Stimulated activated CD8-positive, alpha-beta memory T cell treated with anti-CD3 and anti-CD28 coated beads, Interleukin-15, amount 100 ng/mL, for 4 hours (primary cell): ENCODE measurements around the gene PAH.

Source experiments
- DNase-seq, 2 donors: peaks; one replicate each; pipeline ENCODE4 v3.0.0-alpha.2; 2020; ENCODE audit warnings: low read depth in 2 of 2

Gene PAH

GRCh38 chr12:102950950-102951619 lies 34.0 kb upstream of the PAH start:
- no peak for DNase-seq

GRCh38 chr12:102950107-102950949 lies 33.3 kb upstream of the PAH start:
- DNase-seq: no peak

- DNase-seq: no peak
These were observed 31.9 kb upstream of the PAH start for GRCh38 chr12:102948941-102949352.

GRCh38 chr12:102946042-102946441 lies 29.0 kb upstream of the PAH start:
- DNase-seq: no peak

DNA sequence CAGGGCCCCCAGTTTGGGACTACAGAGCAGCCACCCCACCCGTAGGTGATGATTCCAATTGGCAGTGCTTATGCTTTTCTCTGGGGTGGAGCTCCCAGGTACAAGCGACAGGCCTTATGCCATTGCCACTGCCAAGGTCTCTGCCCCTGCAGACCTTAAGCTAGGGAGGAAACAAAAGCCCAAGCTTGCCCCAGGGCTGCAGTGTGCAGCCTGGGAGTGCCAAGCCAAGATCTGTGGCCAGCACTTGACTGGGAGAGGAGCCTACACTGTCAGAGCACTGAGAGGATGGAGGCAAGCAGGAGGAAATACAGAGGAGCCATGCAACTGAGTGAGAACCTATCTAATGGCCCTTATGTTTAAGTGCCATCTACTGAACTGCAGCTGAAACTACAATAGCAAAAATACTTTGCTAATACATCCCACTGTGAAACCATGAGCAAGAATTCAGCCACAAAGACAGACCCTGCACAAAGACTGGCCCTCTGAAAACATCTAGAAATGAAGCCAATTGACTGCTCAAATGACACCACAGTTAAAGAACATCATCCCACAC lies 22.7 kb upstream of the PAH start:
- DNase-seq: no peak

GRCh38 chr12:102939059-102939458 lies 22.0 kb upstream of the PAH start:
- no peak for DNase-seq

DNA sequence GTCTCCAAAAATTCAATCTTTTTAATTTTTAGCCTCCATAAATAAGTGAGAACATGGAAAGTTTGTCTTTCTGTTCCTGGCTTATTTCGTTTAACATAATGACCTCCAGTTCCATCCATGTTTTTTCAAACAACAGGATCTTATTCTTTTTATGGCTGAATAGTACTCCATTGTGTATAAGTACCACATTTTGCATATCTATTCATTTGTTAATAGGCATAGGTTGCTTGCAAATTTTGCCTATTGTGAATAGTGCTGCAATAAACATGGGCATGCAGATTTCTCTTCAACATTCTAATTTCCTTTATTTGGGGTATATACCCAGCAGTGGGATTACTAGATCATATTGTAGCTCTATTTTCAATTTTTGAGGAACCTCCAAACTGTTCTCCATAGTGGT lies 16.1 kb upstream of the PAH start:
- DNase-seq: no peak

DNA sequence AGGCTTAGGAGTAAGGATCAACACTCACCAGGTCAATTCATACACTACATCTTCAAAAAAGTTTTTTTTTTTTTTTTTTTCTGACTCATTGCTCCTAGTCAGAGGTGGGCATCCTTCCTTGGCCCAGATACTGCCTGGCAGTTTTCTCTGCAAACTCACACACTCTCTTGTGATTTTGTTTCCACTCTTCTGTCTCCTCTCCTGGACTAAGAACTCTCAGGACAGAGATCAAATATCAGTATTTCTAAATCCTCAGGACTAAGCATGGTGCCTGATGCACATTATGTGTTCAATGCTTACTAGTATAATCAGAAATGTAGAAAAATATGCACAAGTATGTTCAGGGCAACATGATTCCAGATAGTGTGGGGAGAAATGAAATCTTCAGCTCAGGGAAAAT lies 10.2 kb upstream of the PAH start:
- DNase-seq: no peak

DNA sequence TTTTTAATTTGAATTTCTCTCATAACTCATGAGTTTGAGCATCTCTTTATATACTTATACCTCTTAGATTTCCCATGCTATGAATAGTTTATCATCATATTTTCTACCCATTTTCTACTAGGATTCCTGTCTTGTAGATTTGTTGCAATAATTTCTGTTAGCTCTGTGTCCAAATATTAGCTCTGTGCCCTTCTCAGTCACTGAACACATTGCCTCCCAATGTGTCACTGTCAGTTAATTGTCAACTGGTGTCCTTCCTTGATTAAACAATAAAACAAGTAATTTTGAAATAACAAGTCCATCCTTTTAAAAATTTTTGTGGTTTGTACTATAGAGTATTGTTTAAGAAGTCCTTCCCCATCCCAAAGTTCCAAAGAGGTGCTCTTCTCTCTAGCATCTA lies 4.2 kb upstream of the PAH start:
- DNase-seq: no peak

GRCh38 chr12:102920271-102920670 lies 3.2 kb upstream of the PAH start:
- DNase-seq: no peak

DNA sequence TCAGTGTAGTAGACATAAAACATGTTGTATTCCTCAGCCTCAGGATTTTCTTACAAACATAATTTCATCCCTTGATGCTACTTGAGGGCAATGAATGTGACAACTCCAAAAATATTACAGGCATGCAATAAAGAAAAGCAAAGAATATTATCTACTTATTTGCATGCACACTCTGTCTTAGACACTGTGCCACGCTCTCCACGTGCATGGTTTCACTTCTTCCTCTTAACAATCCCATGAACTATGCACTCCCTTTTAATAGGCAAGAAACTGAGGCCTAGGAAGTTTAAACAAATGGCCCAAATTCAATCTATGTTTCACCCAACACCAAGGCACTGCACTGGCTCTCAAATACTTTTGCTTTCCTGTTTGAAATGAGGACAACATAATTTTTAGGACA lies 1.8 kb upstream of the PAH start:
- DNase-seq: no peak

DNA sequence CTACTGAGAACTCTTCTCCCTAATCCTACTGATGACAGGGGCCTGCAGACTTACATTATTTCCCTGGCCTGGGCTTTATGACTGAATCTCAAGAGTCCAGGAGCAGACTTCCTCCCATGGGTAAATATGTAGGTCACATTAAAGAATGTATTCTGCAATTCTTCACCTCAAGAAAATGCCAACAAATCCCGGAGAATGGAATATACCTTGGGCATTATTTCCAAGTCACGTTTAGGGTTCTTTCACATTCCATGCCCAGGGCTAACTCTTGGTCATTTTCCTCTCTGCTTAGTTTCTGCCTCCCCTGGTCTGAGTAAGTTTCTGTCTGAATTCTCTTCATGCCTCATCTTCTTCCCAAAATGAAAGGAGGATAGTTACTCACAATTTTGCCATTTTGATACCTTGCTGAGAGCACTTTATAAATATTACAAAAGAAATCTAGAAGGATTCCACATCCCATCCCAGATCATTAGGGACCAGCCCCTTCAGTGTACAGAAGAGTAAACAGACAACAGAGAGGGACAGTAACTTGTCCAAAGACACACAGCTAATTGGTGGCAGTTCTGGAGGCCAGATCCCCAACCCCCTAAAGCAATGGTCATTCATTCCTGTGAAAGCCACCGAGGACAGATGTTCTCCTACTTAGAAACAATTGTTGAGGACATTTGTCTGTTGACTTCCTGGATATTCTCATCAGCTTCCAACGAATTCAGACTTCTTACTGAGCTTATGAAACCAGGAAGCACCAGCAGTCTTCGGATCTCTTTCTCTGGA lies 605 bp downstream of the PAH start:
- no peak for DNase-seq

GRCh38 chr12:102913453-102914226 lies 3.4 kb downstream of the PAH start:
- no peak for DNase-seq

GRCh38 chr12:102912258-102912657 lies 4.8 kb downstream of the PAH start:
- DNase-seq: no peak

DNA sequence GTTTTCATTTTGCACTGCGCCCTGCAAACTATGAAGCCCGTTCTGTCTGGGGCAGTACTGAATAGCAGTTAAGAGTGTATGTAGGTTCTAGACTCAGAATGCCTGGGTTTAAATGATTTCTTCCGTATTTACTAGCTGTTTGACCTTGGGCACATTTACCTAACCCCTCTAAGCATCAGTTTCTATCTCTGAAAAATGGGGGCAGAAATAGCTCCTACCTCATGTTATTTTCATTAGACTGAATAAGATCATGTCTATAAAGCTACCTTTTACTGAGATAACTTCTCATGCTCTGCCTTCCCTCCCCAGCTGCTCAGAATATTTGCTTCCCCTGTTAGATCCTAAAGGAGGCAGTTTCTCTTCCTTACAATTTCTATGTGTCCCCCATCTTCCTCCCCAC lies 5.7 kb downstream of the PAH start:
- no peak for DNase-seq

DNA sequence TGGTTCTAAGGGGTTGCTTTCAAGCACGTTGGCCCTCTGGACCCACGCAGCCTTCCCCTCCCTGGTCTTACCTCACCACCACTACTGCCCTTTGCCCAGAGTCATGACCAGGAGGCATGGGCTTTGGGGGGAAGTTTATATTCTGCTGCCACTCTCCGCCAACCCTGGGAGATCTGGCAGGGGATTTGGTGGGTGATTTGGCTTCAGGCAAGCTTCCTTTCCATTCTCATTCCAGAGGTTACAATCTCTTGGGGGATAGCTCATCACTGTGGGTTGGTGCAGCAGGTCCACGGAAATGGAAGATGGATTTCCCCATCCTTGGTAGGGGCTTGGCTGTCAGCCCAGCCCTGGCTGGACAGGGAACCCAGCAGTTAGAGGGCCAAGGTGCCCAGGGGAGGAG lies 6.3 kb downstream of the PAH start:
- no peak for DNase-seq

GRCh38 chr12:102910137-102910536 lies 6.9 kb downstream of the PAH start:
- no peak for DNase-seq

DNA sequence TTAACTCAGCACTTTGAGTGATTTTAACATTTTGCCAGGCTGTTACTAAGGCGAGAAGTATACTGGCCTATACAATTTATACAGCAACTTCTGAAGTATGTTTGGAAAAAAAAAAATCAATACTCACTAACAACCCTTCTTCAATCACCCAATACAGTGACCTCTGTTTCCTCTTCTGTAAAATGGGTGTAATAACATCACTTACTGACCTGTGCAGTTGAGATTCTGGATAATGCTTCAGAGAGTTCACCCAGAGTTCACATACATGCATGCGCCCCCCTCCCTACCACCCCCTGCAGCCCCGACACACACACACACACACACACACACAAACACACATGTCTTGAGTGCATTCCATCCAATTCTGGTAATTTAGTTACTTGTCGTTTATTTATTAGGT lies 9.1 kb downstream of the PAH start:
- no peak for DNase-seq

DNA sequence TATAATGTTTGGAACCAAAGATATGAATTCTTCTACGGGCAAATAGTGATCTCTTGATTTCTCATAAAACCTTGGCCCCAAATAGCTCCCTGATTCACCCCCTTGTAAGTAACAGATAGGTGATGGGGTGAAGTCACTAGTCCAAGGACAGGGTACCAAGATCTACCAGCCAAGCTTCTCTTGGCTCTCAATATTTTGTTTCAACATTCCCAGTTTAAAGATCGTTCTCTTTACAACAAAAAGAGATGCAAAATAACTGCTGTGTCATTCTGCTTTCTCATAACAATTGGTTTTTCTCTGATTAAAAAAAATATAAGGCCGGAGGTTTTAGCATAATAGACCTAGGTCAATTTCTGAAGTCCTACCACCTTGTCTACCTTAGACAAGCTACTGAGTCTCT lies 11.8 kb downstream of the PAH start:
- no peak for DNase-seq

DNA sequence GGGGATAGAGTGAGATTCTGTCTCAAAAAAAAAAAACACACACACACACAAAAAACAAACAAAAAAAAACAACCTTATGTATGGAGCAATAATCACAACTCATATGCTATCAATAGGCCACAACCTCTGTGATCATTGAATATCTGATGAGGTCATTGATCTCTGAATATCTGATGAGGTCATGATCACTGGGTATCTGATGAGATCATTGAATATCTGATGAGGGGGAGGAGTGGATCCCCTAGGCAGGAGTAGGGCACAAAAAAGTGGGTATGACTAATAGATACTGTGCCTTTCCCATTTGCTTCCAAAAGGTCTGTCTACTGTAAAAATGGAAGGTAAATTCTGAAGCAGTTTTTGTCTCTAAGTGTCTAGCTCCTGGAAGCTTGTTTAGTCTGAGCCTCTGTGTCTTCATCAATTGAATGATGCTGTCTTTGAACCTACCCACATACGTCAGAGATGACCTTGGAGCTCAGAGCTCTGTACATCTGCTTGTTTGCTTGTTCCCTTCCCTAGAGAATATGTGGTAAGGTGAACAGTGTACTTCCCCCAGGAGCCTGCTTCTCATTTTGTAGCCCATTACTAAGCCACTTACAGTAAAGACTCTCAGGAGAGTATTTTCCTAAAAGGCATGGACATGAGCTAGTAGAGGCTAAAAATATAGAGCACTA lies 13.6 kb downstream of the PAH start:
- no peak for DNase-seq

- DNase-seq: no peak
These were observed 15.0 kb downstream of the PAH start for GRCh38 chr12:102902093-102902492.
